ENCODE measurements around the gene CREBZF. TPM values are rescaled to one million over a fixed set of nuclear protein-coding genes. Genes with fewer than 3 reads are reported as not detected.

CREBZF gene
- total RNA-seq, 1 donor from 2014 or later, result 44.7 TPM

DNA sequence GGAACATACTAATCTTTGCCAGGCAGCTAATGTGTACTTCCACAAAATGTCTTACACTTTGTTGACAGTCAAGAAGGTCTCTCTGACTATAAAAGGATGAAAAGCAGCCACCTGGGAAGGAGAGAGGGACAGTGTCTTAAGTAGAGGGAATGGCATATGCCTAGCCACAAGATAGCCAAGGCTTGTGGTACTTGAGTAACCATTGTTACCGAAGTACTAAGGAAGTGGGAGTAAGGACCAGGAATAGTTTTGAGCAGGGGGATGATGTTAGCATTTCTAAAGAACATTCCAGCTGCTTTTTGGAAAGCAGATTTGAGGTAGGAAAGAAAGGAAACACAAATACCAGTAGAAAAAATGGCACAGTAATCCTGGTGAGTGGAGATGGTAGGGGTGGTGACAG lies 13.8 kb downstream of the CREBZF start:
- H3K36me3 Mint-ChIP-seq (ENCODE audit: unreplicated experiment), result peaks cover 5% of the 10 kb centered on the region
- no peaks in the 10 kb centered on the region for H3K27me3 Mint-ChIP-seq (ENCODE audit: unreplicated experiment)
- TF ChIP-seq, protein P1, sequence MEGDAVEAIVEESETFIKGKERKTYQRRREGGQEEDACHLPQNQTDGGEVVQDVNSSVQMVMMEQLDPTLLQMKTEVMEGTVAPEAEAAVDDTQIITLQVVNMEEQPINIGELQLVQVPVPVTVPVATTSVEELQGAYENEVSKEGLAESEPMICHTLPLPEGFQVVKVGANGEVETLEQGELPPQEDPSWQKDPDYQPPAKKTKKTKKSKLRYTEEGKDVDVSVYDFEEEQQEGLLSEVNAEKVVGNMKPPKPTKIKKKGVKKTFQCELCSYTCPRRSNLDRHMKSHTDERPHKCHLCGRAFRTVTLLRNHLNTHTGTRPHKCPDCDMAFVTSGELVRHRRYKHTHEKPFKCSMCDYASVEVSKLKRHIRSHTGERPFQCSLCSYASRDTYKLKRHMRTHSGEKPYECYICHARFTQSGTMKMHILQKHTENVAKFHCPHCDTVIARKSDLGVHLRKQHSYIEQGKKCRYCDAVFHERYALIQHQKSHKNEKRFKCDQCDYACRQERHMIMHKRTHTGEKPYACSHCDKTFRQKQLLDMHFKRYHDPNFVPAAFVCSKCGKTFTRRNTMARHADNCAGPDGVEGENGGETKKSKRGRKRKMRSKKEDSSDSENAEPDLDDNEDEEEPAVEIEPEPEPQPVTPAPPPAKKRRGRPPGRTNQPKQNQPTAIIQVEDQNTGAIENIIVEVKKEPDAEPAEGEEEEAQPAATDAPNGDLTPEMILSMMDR (IDR thresholded peaks at IDR 0.05), result no peak

DNA sequence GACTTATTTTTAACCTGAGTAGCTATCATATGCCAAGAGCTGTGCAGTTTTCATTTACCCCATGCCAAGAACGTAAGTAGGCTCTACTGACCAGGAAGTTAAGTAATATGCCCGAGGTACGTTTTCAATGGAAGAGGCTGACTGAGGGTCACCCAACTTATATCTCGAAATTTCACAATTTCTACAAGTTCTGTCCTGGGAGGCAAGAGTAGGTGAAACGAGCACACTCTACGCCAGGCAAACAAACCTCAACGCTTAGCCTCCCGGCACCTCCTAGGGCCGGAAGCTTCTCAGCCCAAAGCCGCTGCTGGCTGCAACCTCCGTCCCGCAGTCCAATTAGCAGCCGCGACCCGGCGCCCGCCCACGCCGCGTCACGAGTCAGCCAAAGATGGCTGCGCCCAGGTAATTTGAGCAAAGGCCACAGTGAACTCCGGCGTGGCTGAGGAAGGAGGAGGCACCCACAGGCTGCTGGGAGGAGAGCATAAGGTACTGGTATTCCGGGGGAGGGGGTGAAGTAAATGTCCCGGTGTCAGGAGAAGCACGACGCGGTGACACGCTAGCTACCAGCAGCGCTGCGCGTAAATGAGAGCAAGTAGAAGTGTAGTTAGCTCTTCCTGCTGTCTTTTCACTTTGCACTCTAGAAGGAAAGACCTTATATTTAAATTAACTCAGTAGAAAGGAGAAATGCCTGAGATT lies 17.2 kb downstream of the CREBZF start, which contains the start of gene TMEM126A:
Gene TMEM126A (plus strand): TSS at position 364 of the 696 bp plus-strand sequence. CDS start 2,289 bp downstream, outside the sequence.
- DNase-seq (ENCODE audit: extremely low spot score, unreplicated experiment), result peak; percentile 93
- peak within 1 kb of the TSS; percentile 92 for H3K4me3 Mint-ChIP-seq (ENCODE audit: unreplicated experiment)
- no peaks in the 10 kb centered on the region for H3K9me3 Mint-ChIP-seq (ENCODE audit: unreplicated experiment)
- TF ChIP-seq, protein P1 (IDR thresholded peaks at IDR 0.05), result no peak
- H3K27ac Mint-ChIP-seq (ENCODE audit: unreplicated experiment), result peak within 1 kb of the TSS; percentile 95
- peaks cover 27% of the 10 kb centered on the region for H3K27me3 Mint-ChIP-seq (ENCODE audit: unreplicated experiment)
- H3K36me3 Mint-ChIP-seq (ENCODE audit: unreplicated experiment), result no peaks in the 10 kb centered on the region
- H3K4me1 Mint-ChIP-seq (ENCODE audit: unreplicated experiment), result peaks cover 20% of the 10 kb centered on the region

More for the DNA sequence above, 13.8 kb downstream of the CREBZF start:
- no peak for DNase-seq (ENCODE audit: extremely low spot score, unreplicated experiment)
- Mint-ChIP-seq H3K27ac (ENCODE audit: unreplicated experiment) (no peak overlapping the region), H3K4me3 (ENCODE audit: unreplicated experiment) (no peak overlapping the region), H3K4me1 (ENCODE audit: unreplicated experiment) (peaks cover 22% of the 10 kb centered on the region), H3K9me3 (ENCODE audit: unreplicated experiment) (no peaks in the 10 kb centered on the region)

DNA sequence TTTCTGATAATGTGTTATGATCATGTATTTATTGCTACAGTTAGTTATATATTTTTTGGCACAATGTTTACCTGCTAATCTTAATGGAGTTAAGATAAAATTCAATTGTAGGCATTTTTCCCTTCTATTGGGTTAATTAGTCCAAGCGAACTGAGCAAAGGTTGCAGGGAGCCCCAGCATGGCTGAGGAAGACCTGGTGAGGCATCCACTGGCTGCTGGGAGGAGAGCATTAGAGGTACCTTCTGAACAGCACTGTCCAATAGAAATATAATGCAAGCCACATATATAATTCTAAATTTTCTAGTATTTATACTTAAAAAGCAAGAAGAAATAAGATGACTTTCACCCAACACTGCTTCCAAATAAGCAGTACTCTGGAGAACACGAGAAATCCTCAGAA lies 17.9 kb downstream of the CREBZF start:
- H3K36me3 Mint-ChIP-seq (ENCODE audit: unreplicated experiment), result no peaks in the 10 kb centered on the region
- peak overlapping the region; percentile 92 for H3K4me3 Mint-ChIP-seq (ENCODE audit: unreplicated experiment)
- DNase-seq (ENCODE audit: extremely low spot score, unreplicated experiment), result no peak
- H3K4me1 Mint-ChIP-seq (ENCODE audit: unreplicated experiment), result peaks cover 20% of the 10 kb centered on the region
- peaks cover 33% of the 10 kb centered on the region for H3K27me3 Mint-ChIP-seq (ENCODE audit: unreplicated experiment)
- TF ChIP-seq, protein P1 (IDR thresholded peaks at IDR 0.05), result no peak
- H3K27ac Mint-ChIP-seq (ENCODE audit: unreplicated experiment), result peak overlapping the region; percentile 95
- no peaks in the 10 kb centered on the region for H3K9me3 Mint-ChIP-seq (ENCODE audit: unreplicated experiment)

DNA sequence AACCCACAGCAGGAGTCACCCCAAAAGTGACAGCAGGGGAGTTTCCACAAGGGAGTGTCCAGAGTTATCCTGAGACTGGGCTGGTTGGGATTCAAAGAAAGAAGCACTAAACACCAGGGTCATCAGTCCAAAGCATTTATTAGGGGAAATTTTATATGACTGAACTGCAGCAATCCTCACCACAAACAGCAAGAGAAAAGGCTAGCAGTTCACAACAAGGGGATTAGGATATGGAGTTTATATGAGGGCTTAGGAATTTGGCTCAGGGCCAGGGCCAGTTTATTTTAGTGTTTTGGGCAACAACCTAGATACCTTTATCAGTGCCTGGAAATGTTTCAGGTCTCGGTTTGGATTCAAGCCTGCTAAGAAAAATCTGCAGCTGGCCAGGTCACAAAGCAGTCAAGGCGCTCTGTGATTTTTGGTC lies 21.7 kb downstream of the CREBZF start:
- TF ChIP-seq, protein P1 (IDR thresholded peaks at IDR 0.05), result no peak
- peaks cover 56% of the 10 kb centered on the region for H3K27me3 Mint-ChIP-seq (ENCODE audit: unreplicated experiment)
- peaks cover 10% of the 10 kb centered on the region for H3K36me3 Mint-ChIP-seq (ENCODE audit: unreplicated experiment)
- peaks cover 4% of the 10 kb centered on the region for H3K4me1 Mint-ChIP-seq (ENCODE audit: unreplicated experiment)
- no peak overlapping the region for H3K4me3 Mint-ChIP-seq (ENCODE audit: unreplicated experiment)
- H3K27ac Mint-ChIP-seq (ENCODE audit: unreplicated experiment), result no peak overlapping the region
- H3K9me3 Mint-ChIP-seq (ENCODE audit: unreplicated experiment), result no peaks in the 10 kb centered on the region
- DNase-seq (ENCODE audit: extremely low spot score, unreplicated experiment), result no peak

DNA sequence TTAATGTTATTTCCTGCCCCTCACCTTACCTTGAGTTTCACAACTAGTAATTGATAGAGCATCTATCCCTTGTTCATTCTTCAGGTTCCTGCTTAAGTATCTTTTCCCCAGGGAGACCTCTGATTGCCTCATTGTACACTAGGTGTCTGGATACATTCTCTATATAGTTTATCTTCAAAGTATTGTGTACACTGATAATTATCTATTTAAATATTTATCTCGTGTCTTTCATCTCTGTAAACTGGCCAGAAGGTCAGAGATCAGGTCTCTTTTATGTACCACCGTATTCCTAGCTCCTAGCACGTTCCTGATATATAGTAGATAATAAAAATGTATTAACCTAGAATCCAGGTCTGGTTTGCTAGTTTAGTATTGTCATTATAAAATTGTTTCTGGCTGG lies 30.2 kb downstream of the CREBZF start:
- TF ChIP-seq, protein P1 (IDR thresholded peaks at IDR 0.05), result no peak
- no peaks in the 10 kb centered on the region for H3K9me3 Mint-ChIP-seq (ENCODE audit: unreplicated experiment)

More for the DNA sequence above, 30.2 kb downstream of the CREBZF start:
- Mint-ChIP-seq H3K27me3 (ENCODE audit: unreplicated experiment) (peaks cover under 1% of the 10 kb centered on the region), H3K27ac (ENCODE audit: unreplicated experiment) (no peak overlapping the region), H3K36me3 (ENCODE audit: unreplicated experiment) (peaks cover 32% of the 10 kb centered on the region), H3K4me3 (ENCODE audit: unreplicated experiment) (no peak overlapping the region), H3K4me1 (ENCODE audit: unreplicated experiment) (peaks cover 1% of the 10 kb centered on the region)
- DNase-seq (ENCODE audit: extremely low spot score, unreplicated experiment), result no peak
